PC-3 (cell line): ENCODE results near the gene UROC1. TPM values are rescaled to one million over a fixed set of nuclear protein-coding genes. Genes with fewer than 3 reads are reported as not detected.

Source experiments
- ATAC-seq: fragments of 200-7000 bp; cut with Tn5 transposase; 2 replicates; pipeline ENCODE4 v1.9.1; 2020; ENCODE audit warnings: mild to moderate bottlenecking, moderate library complexity
- BruUV-seq: library from RNA; stranded (reverse); fragments of 400-500 nt; replicated peaks from 2 replicates; lab custom pipeline; 2021; lab: Mats Ljungman, UMichigan
- CTCF ChIA-PET: fragments of 300-600 bp; sonication (Branson Sonifier 250); formaldehyde crosslinking; loops from one replicate; lab custom pipeline; 2022; ENCODE audit warnings: antibody characterized with exemption; lab: Charles Lee
- POLR2A ChIA-PET: fragments of 300-600 bp; sonication (Branson Sonifier 250); formaldehyde crosslinking; loops from one replicate; lab custom pipeline; 2022; ENCODE audit warnings: antibody characterized with exemption; ENCODE audit not compliant: unreplicated experiment; lab: Charles Lee
- DNase-seq: peaks from one replicate; pipeline ENCODE4 v3.0.0-alpha.2; 2015
- H2AFZ ChIP-seq: fragments of 300-600 bp; sonication (generic); 2 replicates; pipeline ENCODE4 v1.6.0; 2016; ENCODE audit warnings: antibody characterized with exemption, low read length
- H3F3A ChIP-seq: fragments of 300-600 bp; sonication (generic); one replicate; pipeline ENCODE4 v1.6.0; 2017; ENCODE audit warnings: antibody characterized with exemption, low read length, control low read depth, mild to moderate bottlenecking; ENCODE audit not compliant: unreplicated experiment
- H3K27ac ChIP-seq: fragments of 300-600 bp; sonication (generic); 2 replicates; pipeline ENCODE4 v1.5.1; 2016; ENCODE audit warnings: mild to moderate bottlenecking, low read length
- H3K27me3 ChIP-seq: fragments of 300-600 bp; sonication (generic); 2 replicates; pipeline ENCODE4 v1.6.1; 2016; ENCODE audit warnings: low read length, mixed read lengths
- H3K36me3 ChIP-seq: fragments of 300-600 bp; sonication (generic); 2 replicates; pipeline ENCODE4 v1.6.1; 2016; ENCODE audit warnings: low read depth, mixed run types, low read length, mixed read lengths
- H3K4me1 ChIP-seq: fragments of 300-600 bp; sonication (generic); 2 replicates; pipeline ENCODE4 v1.5.1; 2016; ENCODE audit warnings: low read length; ENCODE audit not compliant: insufficient read depth
- H3K4me2 ChIP-seq: fragments of 300-600 bp; sonication (generic); 2 replicates; pipeline ENCODE4 v1.6.0; 2016; ENCODE audit warnings: low read length
- H3K4me3 ChIP-seq: fragments of 300-600 bp; sonication (generic); 2 replicates; pipeline ENCODE4 v1.5.1; 2016; ENCODE audit warnings: mild to moderate bottlenecking, low read length, mixed read lengths
- H3K79me2 ChIP-seq: fragments of 300-600 bp; sonication (generic); 2 replicates; pipeline ENCODE4 v1.6.1; 2017; ENCODE audit warnings: low read length, mixed read lengths
- H3K9ac ChIP-seq: fragments of 300-600 bp; sonication (generic); 2 replicates; pipeline ENCODE4 v1.6.0; 2016; ENCODE audit warnings: mild to moderate bottlenecking, low read length
- H3K9me2 ChIP-seq: fragments of 300-600 bp; sonication (generic); replicated peaks from 2 replicates; pipeline ENCODE4 v1.6.1; 2016; ENCODE audit warnings: mixed run types, low read length, mixed read lengths
- H3K9me3 ChIP-seq: fragments of 300-600 bp; sonication (generic); 2 replicates; pipeline ENCODE4 v1.6.1; 2016; ENCODE audit warnings: low read length, mixed read lengths
- H4K20me1 ChIP-seq: fragments of 300-600 bp; sonication (generic); 2 replicates; pipeline ENCODE4 v1.6.1; 2016; ENCODE audit warnings: low read length, mixed read lengths
- EZH2 ChIP-seq: fragments of 300-600 bp; sonication (generic); IDR thresholded peaks from one replicate; pipeline ENCODE4 v1.6.1; 2017; ENCODE audit warnings: antibody characterized with exemption, mild to moderate bottlenecking, low read length; ENCODE audit not compliant: unreplicated experiment
- EZH2phosphoT487 ChIP-seq: fragments of 300-600 bp; sonication (generic); IDR thresholded peaks from 2 replicates; pipeline ENCODE4 v1.6.1; 2018; ENCODE audit warnings: mild to moderate bottlenecking, antibody characterized with exemption, low read length, borderline replicate concordance
- intact Hi-C: fragments of 100-400 bp; cut with micrococcal nuclease; formaldehyde crosslinking; loops from 2 replicates; pipeline ENCODE4 v1.9.0; 2023
- total RNA-seq: library from RNA; depleted of rRNA; stranded (reverse); fragments of >200 nt; gene quantifications from 2 replicates; pipeline ENCODE4 v1.2.3, GENCODE V29; 2014
- TF ChIP-seq, protein P1 (sequence below): fragments of 300-600 bp; sonication (generic); conservative IDR thresholded peaks from 2 replicates; pipeline ENCODE4 v1.5.1; 2017; ENCODE audit warnings: antibody characterized with exemption, low read depth, mild to moderate bottlenecking, low read length

The UROC1 gene
- total RNA-seq, 1 experiment from 2014 or later = not detected

DNA sequence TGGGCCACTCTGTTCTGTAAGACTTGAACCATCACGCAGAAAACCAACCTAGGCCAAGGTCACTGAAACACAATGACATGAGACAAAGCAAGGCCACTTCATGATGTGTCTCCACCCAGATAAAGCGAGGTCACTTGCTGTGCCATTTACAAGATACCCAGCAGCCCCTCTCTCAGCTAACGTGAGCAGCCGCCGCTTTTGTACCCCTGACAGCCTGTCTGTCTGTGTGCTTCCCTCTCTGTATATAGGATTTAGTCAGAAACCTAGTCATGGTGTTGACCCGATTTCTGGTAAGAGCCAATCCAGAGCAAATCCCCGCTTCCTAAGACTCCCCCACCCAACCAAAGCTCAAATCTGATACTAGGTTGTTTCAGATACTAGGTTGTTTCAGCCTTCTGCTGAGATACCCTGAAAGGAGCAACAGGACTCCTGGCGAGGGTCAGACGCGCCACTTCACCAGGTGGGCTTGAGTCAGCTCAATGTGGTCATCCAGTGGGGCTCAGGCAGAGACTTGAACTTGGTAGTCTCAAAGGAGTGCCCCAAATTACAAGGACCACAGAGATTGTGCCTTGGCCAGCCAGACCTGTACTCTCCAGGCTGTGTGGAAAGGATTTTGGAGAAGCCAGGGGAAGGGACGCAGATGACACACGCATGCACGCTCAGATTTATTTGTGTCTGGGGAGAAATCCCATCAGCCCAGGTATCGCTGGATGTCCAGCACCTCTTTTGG lies 38.8 kb downstream of the UROC1 start:
- H3K27me3 ChIP-seq = no peaks in the 10 kb centered on the region
- no TSS peak for BruUV-seq
- ChIA-PET POLR2A (no interaction called here), CTCF (no interaction called here)
- H3K9me3 ChIP-seq = no peaks in the 10 kb centered on the region
- intact Hi-C loops = loop anchor here (5.0 kb wide), 1 partner anchor 561 kb away; no protein-coding TSS in a partner anchor
- H3K9ac ChIP-seq = no peak overlapping the region
- H3K4me3 ChIP-seq = no peak overlapping the region
- peaks cover 1% of the 10 kb centered on the region for H3K4me1 ChIP-seq
- H3K27ac ChIP-seq = no peak overlapping the region
- no peak overlapping the region for H3K4me2 ChIP-seq
- DNase-seq = no peak
- no peak for ATAC-seq
- H3K79me2 ChIP-seq = peaks cover 14% of the 10 kb centered on the region
- TF ChIP-seq, protein P1, sequence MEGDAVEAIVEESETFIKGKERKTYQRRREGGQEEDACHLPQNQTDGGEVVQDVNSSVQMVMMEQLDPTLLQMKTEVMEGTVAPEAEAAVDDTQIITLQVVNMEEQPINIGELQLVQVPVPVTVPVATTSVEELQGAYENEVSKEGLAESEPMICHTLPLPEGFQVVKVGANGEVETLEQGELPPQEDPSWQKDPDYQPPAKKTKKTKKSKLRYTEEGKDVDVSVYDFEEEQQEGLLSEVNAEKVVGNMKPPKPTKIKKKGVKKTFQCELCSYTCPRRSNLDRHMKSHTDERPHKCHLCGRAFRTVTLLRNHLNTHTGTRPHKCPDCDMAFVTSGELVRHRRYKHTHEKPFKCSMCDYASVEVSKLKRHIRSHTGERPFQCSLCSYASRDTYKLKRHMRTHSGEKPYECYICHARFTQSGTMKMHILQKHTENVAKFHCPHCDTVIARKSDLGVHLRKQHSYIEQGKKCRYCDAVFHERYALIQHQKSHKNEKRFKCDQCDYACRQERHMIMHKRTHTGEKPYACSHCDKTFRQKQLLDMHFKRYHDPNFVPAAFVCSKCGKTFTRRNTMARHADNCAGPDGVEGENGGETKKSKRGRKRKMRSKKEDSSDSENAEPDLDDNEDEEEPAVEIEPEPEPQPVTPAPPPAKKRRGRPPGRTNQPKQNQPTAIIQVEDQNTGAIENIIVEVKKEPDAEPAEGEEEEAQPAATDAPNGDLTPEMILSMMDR = no peak
- TF ChIP-seq EZH2phosphoT487 = no peak
- TF ChIP-seq EZH2 = no peak
- no peaks in the 10 kb centered on the region for H3F3A ChIP-seq
- no peaks in the 10 kb centered on the region for H3K9me2 ChIP-seq
- peaks cover 9% of the 10 kb centered on the region; the same call in 1 of the 2 replicates for H4K20me1 ChIP-seq
- H3K36me3 ChIP-seq = no peaks in the 10 kb centered on the region
- H2AFZ ChIP-seq = no peak overlapping the region

DNA sequence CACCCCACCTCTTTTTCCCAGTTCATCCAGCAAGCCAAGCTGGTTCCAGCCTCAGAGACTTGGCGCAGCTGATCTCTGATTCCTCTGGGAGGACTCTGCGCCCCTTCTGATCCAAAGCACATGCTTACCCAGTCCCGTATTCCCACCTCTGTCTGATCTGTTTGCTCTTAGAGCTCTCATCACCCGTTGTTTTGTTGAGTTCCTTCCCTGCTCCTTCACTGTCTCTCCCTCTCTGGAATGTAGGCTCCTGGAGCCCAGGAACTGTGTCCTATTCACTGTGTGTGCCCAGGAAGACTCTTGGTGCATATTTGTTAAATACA lies 40.6 kb downstream of the UROC1 start:
- ChIA-PET POLR2A (no interaction called here), CTCF (no interaction called here)
- no peaks in the 10 kb centered on the region for H3K9me3 ChIP-seq
- H3K27ac ChIP-seq = no peak overlapping the region
- no peak overlapping the region for H3K9ac ChIP-seq
- peaks cover 18% of the 10 kb centered on the region for H3K4me1 ChIP-seq
- peaks cover 31% of the 10 kb centered on the region for H3K79me2 ChIP-seq
- no peak overlapping the region for H3K4me3 ChIP-seq
- H2AFZ ChIP-seq = no peak overlapping the region
- ATAC-seq = no peak
- no TSS peak for BruUV-seq
- TF ChIP-seq, protein P1 = no peak
- TF ChIP-seq EZH2phosphoT487 = no peak
- TF ChIP-seq EZH2 = no peak
- no peaks in the 10 kb centered on the region for H3F3A ChIP-seq
- DNase-seq = no peak
- no peaks in the 10 kb centered on the region; the same call in 1 of the 2 replicates for H3K36me3 ChIP-seq
- H3K27me3 ChIP-seq = no peaks in the 10 kb centered on the region
- no peak overlapping the region for H3K4me2 ChIP-seq
- intact Hi-C loops = loop anchor here (5.0 kb wide), 1 partner anchor 560 kb away; no protein-coding TSS in a partner anchor
- peaks cover 23% of the 10 kb centered on the region for H4K20me1 ChIP-seq
- H3K9me2 ChIP-seq = no peaks in the 10 kb centered on the region
